ENCODE results near the gene EXOC6.

EXOC6 gene

GRCh38 chr10:92846344-92846743 is 2.0 kb upstream of the EXOC6 start:
- no peaks in the 10 kb centered on the region for H3K27me3 ChIP-seq (replicated peaks; ENCODE audit: control insufficient read depth, insufficient read depth, low read length)
- H3K36me3 ChIP-seq (ENCODE audit: control insufficient read depth, insufficient read depth, low read length), result no peaks in the 10 kb centered on the region
- no peak for DNase-seq (ENCODE audit: extremely low read depth, insufficient read length)
- H3K4me3 ChIP-seq (replicated peaks; ENCODE audit: low read depth, low read length), result no peak overlapping the region
- TF ChIP-seq, protein P1, sequence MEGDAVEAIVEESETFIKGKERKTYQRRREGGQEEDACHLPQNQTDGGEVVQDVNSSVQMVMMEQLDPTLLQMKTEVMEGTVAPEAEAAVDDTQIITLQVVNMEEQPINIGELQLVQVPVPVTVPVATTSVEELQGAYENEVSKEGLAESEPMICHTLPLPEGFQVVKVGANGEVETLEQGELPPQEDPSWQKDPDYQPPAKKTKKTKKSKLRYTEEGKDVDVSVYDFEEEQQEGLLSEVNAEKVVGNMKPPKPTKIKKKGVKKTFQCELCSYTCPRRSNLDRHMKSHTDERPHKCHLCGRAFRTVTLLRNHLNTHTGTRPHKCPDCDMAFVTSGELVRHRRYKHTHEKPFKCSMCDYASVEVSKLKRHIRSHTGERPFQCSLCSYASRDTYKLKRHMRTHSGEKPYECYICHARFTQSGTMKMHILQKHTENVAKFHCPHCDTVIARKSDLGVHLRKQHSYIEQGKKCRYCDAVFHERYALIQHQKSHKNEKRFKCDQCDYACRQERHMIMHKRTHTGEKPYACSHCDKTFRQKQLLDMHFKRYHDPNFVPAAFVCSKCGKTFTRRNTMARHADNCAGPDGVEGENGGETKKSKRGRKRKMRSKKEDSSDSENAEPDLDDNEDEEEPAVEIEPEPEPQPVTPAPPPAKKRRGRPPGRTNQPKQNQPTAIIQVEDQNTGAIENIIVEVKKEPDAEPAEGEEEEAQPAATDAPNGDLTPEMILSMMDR (IDR thresholded peaks at IDR 0.05; ENCODE audit: insufficient read depth, low read length, poor library complexity, severe bottlenecking), result no peak

DNA sequence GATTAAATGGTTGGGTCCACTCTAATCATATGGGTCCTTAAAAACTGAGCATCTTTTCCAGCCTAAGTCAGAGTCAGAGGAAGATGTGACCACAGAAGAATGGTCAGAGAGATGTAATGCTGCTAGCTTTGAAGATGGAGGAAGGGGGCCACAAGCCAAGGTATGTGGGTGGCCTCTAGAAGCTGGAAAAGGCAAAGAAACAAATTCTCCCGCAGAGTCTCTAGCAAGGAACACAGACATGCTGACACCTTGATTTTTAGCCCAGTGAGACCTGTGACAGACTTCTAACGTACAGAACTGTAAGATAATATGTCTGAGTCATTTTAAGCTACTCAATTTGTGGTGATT is 1.5 kb upstream of the EXOC6 start:
- DNase-seq (ENCODE audit: extremely low read depth, insufficient read length), result no peak
- no peaks in the 10 kb centered on the region for H3K36me3 ChIP-seq (ENCODE audit: control insufficient read depth, insufficient read depth, low read length)
- H3K27me3 ChIP-seq (replicated peaks; ENCODE audit: control insufficient read depth, insufficient read depth, low read length), result no peaks in the 10 kb centered on the region
- no peak overlapping the region for H3K4me3 ChIP-seq (replicated peaks; ENCODE audit: low read depth, low read length)
- TF ChIP-seq, protein P1 (IDR thresholded peaks at IDR 0.05; ENCODE audit: insufficient read depth, low read length, poor library complexity, severe bottlenecking), result no peak

GRCh38 chr10:92847202-92847864 is 987 bp upstream of the EXOC6 start:
- no peak for DNase-seq (ENCODE audit: extremely low read depth, insufficient read length)
- no peak overlapping the region for H3K4me3 ChIP-seq (replicated peaks; ENCODE audit: low read depth, low read length)
- no peaks in the 10 kb centered on the region for H3K36me3 ChIP-seq (ENCODE audit: control insufficient read depth, insufficient read depth, low read length)

GRCh38 chr10:92848037-92848440 is 281 bp upstream of the EXOC6 start:
- H3K4me3 ChIP-seq (replicated peaks; ENCODE audit: low read depth, low read length), result peak overlapping the region; percentile 67
- H3K36me3 ChIP-seq (ENCODE audit: control insufficient read depth, insufficient read depth, low read length), result no peaks in the 10 kb centered on the region
- DNase-seq (ENCODE audit: extremely low read depth, insufficient read length), result no peak
- TF ChIP-seq, protein P1 (IDR thresholded peaks at IDR 0.05; ENCODE audit: insufficient read depth, low read length, poor library complexity, severe bottlenecking), result no peak
- no peaks in the 10 kb centered on the region for H3K27me3 ChIP-seq (replicated peaks; ENCODE audit: control insufficient read depth, insufficient read depth, low read length)

More at GRCh38 chr10:92847202-92847864, 987 bp upstream of the EXOC6 start:
- TF ChIP-seq, protein P1 (IDR thresholded peaks at IDR 0.05; ENCODE audit: insufficient read depth, low read length, poor library complexity, severe bottlenecking), result no peak
- no peaks in the 10 kb centered on the region for H3K27me3 ChIP-seq (replicated peaks; ENCODE audit: control insufficient read depth, insufficient read depth, low read length)

- Histone ChIP-seq H3K4me3 (replicated peaks; ENCODE audit: low read depth, low read length) (peak overlapping the region; percentile 80), H3K36me3 (ENCODE audit: control insufficient read depth, insufficient read depth, low read length) (no peaks in the 10 kb centered on the region), H3K27me3 (replicated peaks; ENCODE audit: control insufficient read depth, insufficient read depth, low read length) (no peaks in the 10 kb centered on the region)
- TF ChIP-seq, protein P1 (IDR thresholded peaks at IDR 0.05; ENCODE audit: insufficient read depth, low read length, poor library complexity, severe bottlenecking), result no peak
- no peak for DNase-seq (ENCODE audit: extremely low read depth, insufficient read length)
Observed at GRCh38 chr10:92849234-92849525, 860 bp downstream of the EXOC6 start.

DNA sequence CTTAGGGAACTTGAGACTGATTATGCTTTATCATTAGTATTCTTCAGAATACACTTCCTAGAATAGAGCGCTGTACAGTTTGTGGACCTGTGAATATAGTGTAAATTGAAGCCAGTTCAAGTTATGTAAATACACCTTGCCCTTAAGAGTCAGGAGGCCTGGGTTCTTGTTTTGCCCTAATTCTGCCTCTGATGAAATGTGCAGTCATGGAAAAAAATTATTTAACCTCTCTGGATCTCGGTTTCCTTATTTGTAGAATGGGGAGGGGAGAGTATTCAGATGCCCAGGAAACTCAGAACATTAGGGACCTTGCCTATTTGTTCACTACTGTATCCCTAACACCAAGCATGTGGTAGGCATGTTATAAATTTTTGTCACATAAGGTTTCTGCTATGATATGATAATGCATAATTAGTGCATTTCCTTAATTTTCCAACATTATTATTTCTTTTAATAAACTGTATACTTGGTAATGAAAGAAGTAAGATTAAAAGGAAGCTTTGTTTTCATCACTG is 1.3 kb downstream of the EXOC6 start:
- no peaks in the 10 kb centered on the region for H3K27me3 ChIP-seq (replicated peaks; ENCODE audit: control insufficient read depth, insufficient read depth, low read length)
- DNase-seq (ENCODE audit: extremely low read depth, insufficient read length), result no peak
- H3K4me3 ChIP-seq (replicated peaks; ENCODE audit: low read depth, low read length), result peak overlapping the region; percentile 80; the same call in 1 of the 2 replicates
- no peaks in the 10 kb centered on the region for H3K36me3 ChIP-seq (ENCODE audit: control insufficient read depth, insufficient read depth, low read length)
- TF ChIP-seq, protein P1 (IDR thresholded peaks at IDR 0.05; ENCODE audit: insufficient read depth, low read length, poor library complexity, severe bottlenecking), result no peak

Data from GM06990 (cell line).